ENCODE results near the gene FFAR2. TPM values are rescaled to one million over a fixed set of nuclear protein-coding genes. Genes with fewer than 3 reads are reported as not detected.

The FFAR2 gene
- total RNA-seq, 4 donors from 2014 or later = 0.21 TPM; not detected in 2

DNA sequence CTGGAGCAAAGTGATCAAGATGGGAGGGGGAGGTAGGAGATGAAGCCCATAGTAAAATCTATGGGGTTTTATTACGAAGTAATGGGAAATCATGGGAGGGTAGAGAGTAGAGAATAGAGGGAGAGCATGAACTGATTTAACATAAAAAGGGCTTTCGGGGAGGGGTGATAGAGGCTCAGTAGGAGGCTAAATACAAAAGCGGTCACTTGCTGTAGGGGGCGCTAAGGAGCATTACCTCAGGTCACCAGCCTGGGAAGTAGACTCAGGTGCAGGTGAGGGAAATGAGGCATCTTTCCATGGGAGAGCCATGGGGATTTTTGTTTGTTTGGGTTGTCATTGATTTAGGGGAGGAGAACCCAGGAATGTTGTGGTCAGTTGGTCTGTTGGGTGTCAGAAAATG is 28.1 kb downstream of the FFAR2 start:
- Histone ChIP-seq H3K4me1 (no peaks in the 10 kb centered on the region), H3K27me3 (no peaks in the 10 kb centered on the region), H3K9me3 (no peaks in the 10 kb centered on the region), H3K36me3 (no peaks in the 10 kb centered on the region), H3K4me3 (no peak overlapping the region), H3K27ac (no peak overlapping the region)
- intact Hi-C loops (cut with DNase I; ENCODE audit: low total_unique reads) = no loop called here
- no peak for TF ChIP-seq POLR2A (IDR thresholded peaks at IDR 0.05)
- TF ChIP-seq, protein P1, sequence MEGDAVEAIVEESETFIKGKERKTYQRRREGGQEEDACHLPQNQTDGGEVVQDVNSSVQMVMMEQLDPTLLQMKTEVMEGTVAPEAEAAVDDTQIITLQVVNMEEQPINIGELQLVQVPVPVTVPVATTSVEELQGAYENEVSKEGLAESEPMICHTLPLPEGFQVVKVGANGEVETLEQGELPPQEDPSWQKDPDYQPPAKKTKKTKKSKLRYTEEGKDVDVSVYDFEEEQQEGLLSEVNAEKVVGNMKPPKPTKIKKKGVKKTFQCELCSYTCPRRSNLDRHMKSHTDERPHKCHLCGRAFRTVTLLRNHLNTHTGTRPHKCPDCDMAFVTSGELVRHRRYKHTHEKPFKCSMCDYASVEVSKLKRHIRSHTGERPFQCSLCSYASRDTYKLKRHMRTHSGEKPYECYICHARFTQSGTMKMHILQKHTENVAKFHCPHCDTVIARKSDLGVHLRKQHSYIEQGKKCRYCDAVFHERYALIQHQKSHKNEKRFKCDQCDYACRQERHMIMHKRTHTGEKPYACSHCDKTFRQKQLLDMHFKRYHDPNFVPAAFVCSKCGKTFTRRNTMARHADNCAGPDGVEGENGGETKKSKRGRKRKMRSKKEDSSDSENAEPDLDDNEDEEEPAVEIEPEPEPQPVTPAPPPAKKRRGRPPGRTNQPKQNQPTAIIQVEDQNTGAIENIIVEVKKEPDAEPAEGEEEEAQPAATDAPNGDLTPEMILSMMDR (IDR thresholded peaks at IDR 0.05) = no peak
- no peak for DNase-seq

DNA sequence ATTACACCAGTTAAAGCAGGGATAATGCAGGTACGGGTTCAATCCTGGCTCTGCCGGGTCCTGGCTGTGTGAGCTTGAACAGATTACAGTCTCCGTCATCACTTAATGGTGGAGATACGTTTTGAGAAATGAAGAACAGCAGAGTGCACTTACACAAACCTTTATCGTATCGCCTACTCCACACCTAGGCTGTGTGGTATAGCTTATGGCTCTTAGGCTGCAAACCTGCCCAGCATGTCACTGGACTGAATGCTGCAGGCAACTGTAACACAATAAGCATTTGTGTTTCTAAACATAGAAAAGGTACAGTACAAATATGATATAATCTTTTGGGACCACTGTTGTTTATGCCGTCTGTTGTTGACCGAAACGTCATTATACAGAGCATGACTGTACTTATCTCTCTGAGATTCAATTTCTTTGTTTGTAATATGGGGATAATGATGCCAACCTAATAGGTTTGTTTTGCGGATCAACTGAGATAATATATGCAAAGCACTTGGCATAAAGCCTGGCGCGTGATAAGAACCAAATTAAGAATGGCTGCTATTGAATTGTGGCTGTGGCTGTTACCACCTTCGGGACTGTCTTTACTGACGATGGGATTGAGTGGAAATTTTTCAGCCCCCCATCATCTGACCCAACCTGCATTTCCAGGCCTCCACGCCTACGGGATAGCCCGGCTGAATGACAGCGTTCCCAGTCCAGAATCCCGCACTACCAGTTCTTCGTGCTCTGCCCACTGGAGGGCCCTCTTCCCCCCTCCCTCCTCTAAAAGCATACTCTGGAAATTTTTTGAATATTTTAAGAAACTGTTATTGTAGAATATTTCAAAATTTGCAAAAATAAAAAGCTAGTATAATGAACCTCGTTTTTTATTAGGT is 31.0 kb downstream of the FFAR2 start:
- Histone ChIP-seq H3K27ac (no peak overlapping the region), H3K4me1 (no peaks in the 10 kb centered on the region), H3K9me3 (no peaks in the 10 kb centered on the region), H3K27me3 (no peaks in the 10 kb centered on the region), H3K36me3 (no peaks in the 10 kb centered on the region), H3K4me3 (no peak overlapping the region)
- DNase-seq = no peak
- intact Hi-C loops (cut with DNase I; ENCODE audit: low total_unique reads) = no loop called here
- no peak for TF ChIP-seq POLR2A (IDR thresholded peaks at IDR 0.05)
- TF ChIP-seq, protein P1 (IDR thresholded peaks at IDR 0.05) = no peak

DNA sequence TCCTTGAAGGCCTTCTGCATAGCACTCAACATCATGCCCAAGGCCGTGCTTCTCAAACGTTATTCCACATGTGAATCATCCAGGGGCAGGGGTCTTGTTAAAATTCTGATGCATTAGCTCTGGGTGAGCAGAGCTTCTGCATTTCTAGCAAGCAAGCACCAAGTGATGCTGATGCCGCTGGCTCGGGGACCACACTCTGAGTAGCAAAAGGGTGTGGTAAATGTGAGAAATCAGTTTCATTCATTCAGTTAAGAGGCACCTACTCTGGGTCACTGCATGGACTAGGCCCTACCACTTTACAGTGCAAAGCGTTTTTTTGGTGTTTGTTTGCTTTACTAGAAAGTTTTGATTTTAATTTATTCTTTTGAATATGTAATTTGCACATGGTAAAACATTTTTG is 35.0 kb downstream of the FFAR2 start:
- H3K4me3 ChIP-seq = no peak overlapping the region
- H3K9me3 ChIP-seq = no peaks in the 10 kb centered on the region
- no peaks in the 10 kb centered on the region for H3K4me1 ChIP-seq
- intact Hi-C loops (cut with DNase I; ENCODE audit: low total_unique reads) = no loop called here
- H3K27ac ChIP-seq = no peak overlapping the region
- H3K27me3 ChIP-seq = no peaks in the 10 kb centered on the region
- no peaks in the 10 kb centered on the region for H3K36me3 ChIP-seq
- no peak for DNase-seq
- TF ChIP-seq, protein P1 (IDR thresholded peaks at IDR 0.05) = no peak
- no peak for TF ChIP-seq POLR2A (IDR thresholded peaks at IDR 0.05)

DNA sequence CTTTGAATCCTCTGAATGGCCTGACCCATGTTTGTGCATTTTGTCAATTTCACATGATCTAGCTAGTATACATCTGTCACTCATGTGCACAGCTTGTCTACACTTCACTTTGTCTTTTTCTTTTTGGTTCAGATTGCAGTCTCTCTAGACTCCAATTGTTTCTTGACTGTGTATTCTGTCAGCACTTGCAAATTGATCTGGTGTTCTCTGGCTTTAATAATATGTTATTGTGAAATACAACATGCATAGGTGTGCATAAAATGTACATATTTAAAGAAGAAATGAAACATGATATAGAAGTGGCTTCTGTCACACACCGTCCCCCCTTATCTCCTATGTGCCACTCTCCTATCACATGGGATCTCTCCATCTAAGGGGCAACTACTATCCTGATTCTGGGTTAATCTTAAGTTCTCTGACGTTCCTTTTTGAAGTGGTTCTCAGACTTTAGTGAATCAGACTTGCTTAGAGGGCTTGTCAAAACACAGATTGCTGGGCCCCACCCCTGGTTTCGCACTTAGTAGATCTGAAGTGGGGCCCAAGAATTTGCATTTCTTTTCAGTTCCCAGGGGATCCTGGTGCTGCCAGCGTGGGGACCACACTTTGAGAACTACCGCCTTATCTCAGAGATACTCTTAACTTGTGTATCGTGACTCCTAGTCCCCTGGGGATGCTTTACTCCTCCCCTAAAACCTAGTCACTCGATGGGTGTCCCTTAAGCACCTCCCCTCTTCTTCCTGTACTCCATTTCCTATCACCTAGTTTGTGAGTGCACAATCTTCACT is 36.4 kb downstream of the FFAR2 start:
- Histone ChIP-seq H3K36me3 (no peaks in the 10 kb centered on the region), H3K4me1 (no peaks in the 10 kb centered on the region), H3K27ac (no peak overlapping the region), H3K9me3 (no peaks in the 10 kb centered on the region), H3K27me3 (no peaks in the 10 kb centered on the region), H3K4me3 (no peak overlapping the region)
- intact Hi-C loops (cut with DNase I; ENCODE audit: low total_unique reads) = no loop called here
- TF ChIP-seq, protein P1 (IDR thresholded peaks at IDR 0.05) = no peak
- no peak for TF ChIP-seq POLR2A (IDR thresholded peaks at IDR 0.05)
- no peak for DNase-seq

DNA sequence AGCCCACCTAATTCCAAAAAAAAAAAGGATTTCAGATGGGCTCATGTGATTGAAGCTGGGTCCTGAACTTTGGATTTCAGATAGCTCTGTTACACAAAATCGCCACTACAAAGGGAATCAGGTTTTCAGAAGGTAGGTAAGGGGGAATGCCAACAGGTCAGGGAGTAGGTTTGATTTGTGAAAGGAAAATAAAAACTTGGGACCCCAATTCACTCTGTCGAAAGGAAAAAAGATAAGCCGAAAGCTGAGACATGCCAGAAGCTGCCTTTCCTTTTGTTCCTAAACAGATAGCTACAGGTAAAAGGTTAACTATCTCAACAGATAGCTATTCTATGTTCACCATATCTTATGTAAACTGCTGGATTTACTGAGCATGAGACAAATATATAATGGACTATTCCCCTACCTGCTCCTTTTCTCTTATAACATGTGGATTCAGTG is 38.2 kb downstream of the FFAR2 start:
- H3K4me3 ChIP-seq = no peak overlapping the region
- H3K27ac ChIP-seq = no peak overlapping the region
- no peaks in the 10 kb centered on the region for H3K36me3 ChIP-seq
- H3K9me3 ChIP-seq = no peaks in the 10 kb centered on the region
- H3K4me1 ChIP-seq = no peaks in the 10 kb centered on the region
- no peak for DNase-seq
- no peak for TF ChIP-seq POLR2A (IDR thresholded peaks at IDR 0.05)
- TF ChIP-seq, protein P1 (IDR thresholded peaks at IDR 0.05) = no peak
- H3K27me3 ChIP-seq = no peaks in the 10 kb centered on the region
- intact Hi-C loops (cut with DNase I; ENCODE audit: low total_unique reads) = no loop called here
